Stimulated activated CD8-positive, alpha-beta memory T cell treated with anti-CD3 and anti-CD28 coated beads, Interleukin-7, amount 100 ng/mL, for 1 hour (primary cell): ENCODE data around the gene OR11H1.
"Not testable (repeated sequence)": the region's sequence is repeated elsewhere in the genome, so short reads cannot be mapped to it uniquely, and the experiment has no call there.

Experiments
- DNase-seq, 2 donors: peaks; one replicate each; pipeline ENCODE4 v3.0.0-alpha.2; 2020; ENCODE audit warnings: low read depth in 2 of 2

Gene OR11H1, protein sequence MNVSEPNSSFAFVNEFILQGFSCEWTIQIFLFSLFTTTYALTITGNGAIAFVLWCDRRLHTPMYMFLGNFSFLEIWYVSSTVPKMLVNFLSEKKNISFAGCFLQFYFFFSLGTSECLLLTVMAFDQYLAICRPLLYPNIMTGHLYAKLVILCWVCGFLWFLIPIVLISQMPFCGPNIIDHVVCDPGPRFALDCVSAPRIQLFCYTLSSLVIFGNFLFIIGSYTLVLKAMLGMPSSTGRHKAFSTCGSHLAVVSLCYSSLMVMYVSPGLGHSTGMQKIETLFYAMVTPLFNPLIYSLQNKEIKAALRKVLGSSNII

DNA sequence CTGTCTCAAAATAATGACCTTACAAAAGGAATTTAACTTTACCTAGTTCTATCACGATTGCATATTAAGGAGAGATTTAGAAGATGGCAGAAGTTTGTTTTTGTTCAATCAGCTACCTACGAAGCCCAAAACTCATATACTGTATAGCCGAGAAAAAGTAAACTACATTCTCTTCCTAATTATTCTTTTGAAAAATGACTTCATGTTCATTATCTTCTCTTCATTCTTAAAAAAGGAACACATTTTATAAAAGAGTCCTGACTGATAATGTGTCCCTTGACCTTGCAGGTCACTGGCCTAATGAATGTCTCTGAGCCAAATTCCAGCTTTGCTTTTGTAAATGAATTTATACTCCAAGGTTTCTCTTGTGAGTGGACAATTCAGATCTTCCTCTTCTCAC, at the start of gene OR11H1:
OR11H1 (plus strand) TSS at position 301 of the 400 bp plus-strand sequence; CDS start at position 301, 0 bp downstream.
- DNase-seq = not testable (repeated sequence)

DNA sequence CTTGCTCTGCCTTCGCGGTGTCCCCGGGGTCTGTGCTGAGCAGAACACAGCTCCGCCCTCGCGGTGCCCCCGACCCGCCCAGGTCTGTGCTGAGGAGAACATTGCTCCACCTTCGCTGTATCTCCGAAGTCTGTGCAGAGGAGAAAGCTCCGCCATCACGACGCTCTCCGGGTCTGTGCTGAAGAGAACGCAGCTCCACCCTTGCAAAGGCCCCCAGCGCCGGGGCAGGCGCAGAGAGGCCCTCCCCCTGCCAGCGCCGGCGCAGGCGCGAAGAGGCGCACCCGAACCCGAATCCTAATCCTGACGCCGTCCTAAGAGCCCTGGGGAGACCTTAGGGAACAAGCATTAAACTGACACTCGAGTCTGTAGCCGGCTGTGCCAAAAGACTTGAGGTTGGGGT, 18.0 kb upstream of the OR11H1 start:
- not testable (repeated sequence) for DNase-seq

DNA sequence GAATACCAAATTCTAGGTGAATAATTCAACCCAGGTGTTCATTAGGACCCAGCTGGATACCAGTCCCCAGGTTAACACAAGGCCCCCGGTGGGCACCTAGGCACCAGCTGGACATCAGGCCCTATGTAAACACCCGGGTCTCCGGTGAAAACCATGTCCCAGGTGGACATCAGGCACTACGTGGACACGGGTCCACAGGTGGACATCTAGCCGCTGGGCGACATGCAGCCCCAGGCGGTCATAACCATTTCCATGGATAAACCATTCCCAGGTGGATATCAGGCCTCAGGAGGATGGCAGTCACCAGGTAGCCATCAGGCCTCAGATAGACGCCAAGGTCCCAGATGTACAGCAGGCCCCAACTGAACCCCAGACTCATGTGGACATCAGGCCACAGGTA, 12.1 kb upstream of the OR11H1 start:
- not testable (repeated sequence) for DNase-seq

DNA sequence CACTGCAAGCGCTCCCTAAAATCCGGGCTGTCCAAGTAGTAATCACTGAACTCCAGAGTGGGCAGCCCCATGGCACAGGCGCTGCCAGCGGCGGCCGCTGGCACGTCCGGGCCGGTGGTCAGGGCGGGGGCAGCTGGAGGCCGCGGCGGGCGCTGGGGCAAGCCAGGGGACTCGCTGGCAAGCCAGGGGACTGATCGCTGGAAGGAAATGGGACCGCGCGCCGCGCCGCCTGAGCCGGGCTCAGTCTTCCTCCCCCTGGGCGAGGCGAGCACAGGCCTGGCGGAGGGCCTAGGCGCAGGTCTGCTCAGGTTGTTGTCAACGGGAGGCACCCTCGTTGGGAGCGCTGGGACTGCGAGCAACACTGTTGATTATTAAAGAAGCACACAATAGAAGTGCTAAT, 25.8 kb downstream of the OR11H1 start:
- DNase-seq = not testable (repeated sequence)

DNA sequence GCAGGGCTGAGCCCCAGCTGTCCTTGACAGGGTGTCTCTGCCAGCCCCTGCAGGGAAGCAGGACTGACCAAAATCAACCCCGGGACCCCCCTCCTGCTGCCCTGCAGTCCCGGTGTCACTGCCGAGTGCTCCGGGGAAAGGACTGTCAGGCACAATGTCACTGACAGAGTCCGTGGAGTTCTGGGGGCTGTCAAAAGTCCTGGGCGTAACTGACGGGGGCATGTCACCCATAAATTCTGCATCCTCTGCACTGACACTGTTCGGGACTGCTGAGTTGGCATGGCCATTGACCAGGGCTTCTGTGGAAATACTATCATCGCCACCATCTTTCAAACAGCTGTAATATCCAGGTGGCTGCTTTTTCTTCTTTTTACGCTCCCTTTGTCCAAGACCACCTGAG, 35.5 kb downstream of the OR11H1 start:
- DNase-seq = not testable (repeated sequence)

DNA sequence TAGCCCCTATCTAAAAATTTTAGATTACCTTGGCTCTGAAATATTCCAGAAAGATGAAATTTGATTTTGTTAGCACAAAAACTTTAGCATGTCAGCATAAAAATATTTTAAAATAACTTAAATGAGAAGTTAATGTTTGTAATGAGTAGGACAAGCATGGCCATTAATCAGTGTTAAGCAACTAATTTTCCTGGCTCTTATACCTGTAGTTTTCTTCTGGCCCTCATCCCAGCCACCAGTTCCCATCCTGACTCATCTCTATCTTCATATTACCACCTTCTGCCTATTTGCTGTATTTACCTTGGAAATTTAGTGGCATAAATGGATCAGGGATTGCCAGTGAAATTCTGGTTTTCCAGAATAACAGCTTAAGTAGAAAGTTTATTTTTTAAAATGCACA, 37.1 kb downstream of the OR11H1 start:
- DNase-seq = not testable (repeated sequence)
